ENCODE data around the gene RARS2. TPM values are rescaled to one million over a fixed set of nuclear protein-coding genes. Genes with fewer than 3 reads are reported as not detected.

RARS2 gene
- total RNA-seq, 1 experiment from 2014 or later, result 14.8 TPM

- no TSS peak for BruUV-seq (replicated peaks)
- peaks cover 3% of the 10 kb centered on the region for H3K36me3 ChIP-seq (ENCODE audit: low read depth, low read length)
- ChIA-PET CTCF (no interaction called here), POLR2A (ENCODE audit: unreplicated experiment) (no interaction called here)
- ATAC-seq (no peak), DNase-seq (no peak)
- H3K4me3 ChIP-seq (ENCODE audit: low read length), result no peak overlapping the region
- H3K4me2 ChIP-seq (ENCODE audit: low read length), result no peak overlapping the region
- intact Hi-C loops (cut with micrococcal nuclease), result no loop called here
- no peaks in the 10 kb centered on the region for H3F3A ChIP-seq (ENCODE audit: low read length, unreplicated experiment)
- no peaks in the 10 kb centered on the region for H4K20me1 ChIP-seq (ENCODE audit: low read length)
- H3K4me1 ChIP-seq (ENCODE audit: insufficient read depth, low read length), result no peaks in the 10 kb centered on the region
- TF ChIP-seq EZH2 (IDR thresholded peaks at IDR 0.05; ENCODE audit: low read length, unreplicated experiment), result no peak
- TF ChIP-seq EZH2phosphoT487 (IDR thresholded peaks at IDR 0.05; ENCODE audit: borderline replicate concordance, low read length), result no peak
- no peak for TF ChIP-seq CTCF (conservative IDR thresholded peaks at IDR 0.05; ENCODE audit: low read depth, low read length)
- H3K27me3 ChIP-seq (ENCODE audit: low read length), result no peaks in the 10 kb centered on the region
- no peak overlapping the region for H3K27ac ChIP-seq (ENCODE audit: low read length)
- no peaks in the 10 kb centered on the region for H3K9me2 ChIP-seq (replicated peaks; ENCODE audit: low read length)
- no peak overlapping the region for H2AFZ ChIP-seq (ENCODE audit: low read length)
- no peaks in the 10 kb centered on the region for H3K9me3 ChIP-seq (ENCODE audit: low read length)
- H3K9ac ChIP-seq (ENCODE audit: low read length), result no peak overlapping the region
- H3K79me2 ChIP-seq (ENCODE audit: low read length), result no peaks in the 10 kb centered on the region
Observed at GRCh38 chr6:87637106-87637505, 47.3 kb upstream of the RARS2 start.

GRCh38 chr6:87636315-87636714 is 46.5 kb upstream of the RARS2 start:
- Histone ChIP-seq H3K4me2 (ENCODE audit: low read length) (no peak overlapping the region), H3K27me3 (ENCODE audit: low read length) (no peaks in the 10 kb centered on the region), H3K9me3 (ENCODE audit: low read length) (no peaks in the 10 kb centered on the region), H3K9ac (ENCODE audit: low read length) (no peak overlapping the region), H3K4me3 (ENCODE audit: low read length) (no peak overlapping the region), H3K4me1 (ENCODE audit: insufficient read depth, low read length) (no peaks in the 10 kb centered on the region), H2AFZ (ENCODE audit: low read length) (no peak overlapping the region), H3K36me3 (ENCODE audit: low read depth, low read length) (peaks cover 3% of the 10 kb centered on the region), H3K9me2 (replicated peaks; ENCODE audit: low read length) (no peaks in the 10 kb centered on the region), H4K20me1 (ENCODE audit: low read length) (no peaks in the 10 kb centered on the region), H3K27ac (ENCODE audit: low read length) (no peak overlapping the region), H3F3A (ENCODE audit: low read length, unreplicated experiment) (no peaks in the 10 kb centered on the region), H3K79me2 (ENCODE audit: low read length) (no peaks in the 10 kb centered on the region)
- ChIA-PET CTCF (no interaction called here), POLR2A (ENCODE audit: unreplicated experiment) (no interaction called here)
- DNase-seq (no peak), ATAC-seq (no peak)
- TF ChIP-seq EZH2phosphoT487 (IDR thresholded peaks at IDR 0.05; ENCODE audit: borderline replicate concordance, low read length) (no peak), EZH2 (IDR thresholded peaks at IDR 0.05; ENCODE audit: low read length, unreplicated experiment) (no peak), CTCF (conservative IDR thresholded peaks at IDR 0.05; ENCODE audit: low read depth, low read length) (no peak)
- BruUV-seq (replicated peaks), result no TSS peak
- intact Hi-C loops (cut with micrococcal nuclease), result no loop called here

GRCh38 chr6:87633851-87634250 is 44.1 kb upstream of the RARS2 start:
- no peaks in the 10 kb centered on the region for H3F3A ChIP-seq (ENCODE audit: low read length, unreplicated experiment)
- TF ChIP-seq CTCF (conservative IDR thresholded peaks at IDR 0.05; ENCODE audit: low read depth, low read length) (no peak), EZH2 (IDR thresholded peaks at IDR 0.05; ENCODE audit: low read length, unreplicated experiment) (no peak), EZH2phosphoT487 (IDR thresholded peaks at IDR 0.05; ENCODE audit: borderline replicate concordance, low read length) (no peak)
- intact Hi-C loops (cut with micrococcal nuclease), result no loop called here
- ChIA-PET POLR2A (ENCODE audit: unreplicated experiment) (no interaction called here), CTCF (no interaction called here)
- no peak for ATAC-seq
- no peak overlapping the region for H3K9ac ChIP-seq (ENCODE audit: low read length)
- H3K27me3 ChIP-seq (ENCODE audit: low read length), result no peaks in the 10 kb centered on the region
- H3K27ac ChIP-seq (ENCODE audit: low read length), result no peak overlapping the region
- no peak overlapping the region for H2AFZ ChIP-seq (ENCODE audit: low read length)
- peaks cover 3% of the 10 kb centered on the region; the same call in 1 of the 2 replicates for H3K36me3 ChIP-seq (ENCODE audit: low read depth, low read length)
- H4K20me1 ChIP-seq (ENCODE audit: low read length), result no peaks in the 10 kb centered on the region
- no peaks in the 10 kb centered on the region for H3K4me1 ChIP-seq (ENCODE audit: insufficient read depth, low read length)
- H3K4me2 ChIP-seq (ENCODE audit: low read length), result no peak overlapping the region
- no peak for DNase-seq
- no peak overlapping the region for H3K4me3 ChIP-seq (ENCODE audit: low read length)
- no peaks in the 10 kb centered on the region for H3K9me2 ChIP-seq (replicated peaks; ENCODE audit: low read length)
- BruUV-seq (replicated peaks), result no TSS peak
- H3K79me2 ChIP-seq (ENCODE audit: low read length), result no peaks in the 10 kb centered on the region
- H3K9me3 ChIP-seq (ENCODE audit: low read length), result no peaks in the 10 kb centered on the region
